Regular cardiac myocyte (primary cell): ENCODE data around the gene OR1E2. TPM values are rescaled to one million over a fixed set of nuclear protein-coding genes. Genes with fewer than 3 reads are reported as not detected.

ENCODE experiments used
- total RNA-seq: library from RNA; depleted of rRNA; stranded (reverse); fragments of >200 nt; gene quantifications from 2 replicates; pipeline ENCODE4 v1.2.3, GENCODE V29; 2014

The OR1E2 gene, protein sequence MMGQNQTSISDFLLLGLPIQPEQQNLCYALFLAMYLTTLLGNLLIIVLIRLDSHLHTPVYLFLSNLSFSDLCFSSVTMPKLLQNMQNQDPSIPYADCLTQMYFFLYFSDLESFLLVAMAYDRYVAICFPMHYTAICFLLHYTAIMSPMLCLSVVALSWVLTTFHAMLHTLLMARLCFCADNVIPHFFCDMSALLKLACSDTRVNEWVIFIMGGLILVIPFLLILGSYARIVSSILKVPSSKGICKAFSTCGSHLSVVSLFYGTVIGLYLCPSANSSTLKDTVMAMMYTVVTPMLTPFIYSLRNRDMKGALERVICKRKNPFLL
- not detected in 2 replicates for total RNA-seq

DNA sequence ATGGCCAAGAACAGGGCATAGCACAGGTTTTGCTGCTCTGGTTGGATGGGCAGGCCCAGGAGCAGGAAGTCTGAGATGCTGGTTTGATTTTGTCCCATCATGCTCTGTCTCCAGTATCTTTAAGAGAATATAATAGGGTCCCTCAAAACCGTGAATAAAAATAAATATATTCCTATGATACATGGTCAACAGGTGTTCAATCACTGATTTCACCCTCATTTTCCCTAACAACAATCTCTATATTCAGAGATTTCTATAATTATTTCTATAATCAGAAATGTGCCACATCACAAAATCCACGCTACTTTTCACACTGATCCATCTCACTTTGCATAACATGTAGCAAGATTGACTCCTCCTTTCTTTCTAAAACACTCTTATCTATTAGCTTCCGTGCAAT lies at the start of gene OR1E2:
TSS of gene OR1E2 (minus strand) at position 101 of the 400 bp plus-strand sequence. CDS start at position 101, 0 bp downstream.

DNA sequence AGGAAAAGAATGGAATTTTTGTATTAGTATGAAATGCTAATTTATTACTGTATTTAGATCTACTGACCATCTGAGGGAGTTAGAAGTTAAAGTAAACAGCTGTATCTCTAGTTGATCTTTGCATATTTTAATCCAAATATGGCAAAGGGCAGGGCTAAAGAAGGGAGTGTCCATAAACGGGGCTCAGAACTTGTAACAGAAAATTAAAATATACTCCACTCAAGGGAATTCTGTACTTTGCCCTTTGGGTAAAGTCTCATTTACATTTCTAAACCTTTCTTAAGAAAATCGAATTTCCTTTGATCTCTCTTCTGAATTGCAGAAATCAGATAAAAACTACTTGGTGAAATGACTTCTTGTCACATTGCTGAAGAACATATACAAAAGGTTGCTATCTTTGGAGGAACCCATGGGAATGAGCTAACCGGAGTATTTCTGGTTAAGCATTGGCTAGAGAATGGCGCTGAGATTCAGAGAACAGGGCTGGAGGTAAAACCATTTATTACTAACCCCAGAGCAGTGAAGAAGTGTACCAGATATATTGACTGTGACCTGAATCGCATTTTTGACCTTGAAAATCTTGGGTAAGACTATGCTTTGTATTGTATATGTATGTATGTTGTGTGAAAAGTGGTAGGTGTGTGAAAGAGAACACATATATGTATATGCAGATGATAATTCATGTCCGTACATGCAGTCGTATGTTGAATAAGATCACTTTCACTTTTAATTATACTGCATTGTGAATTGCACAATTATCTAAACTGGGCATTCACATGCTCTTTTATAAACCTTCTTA lies 42.4 kb upstream of the OR1E2 start, which contains the start of gene ASPA:
TSS of gene ASPA (plus strand) at position 186 of the 799 bp plus-strand sequence. CDS start at position 349, 163 bp downstream.

DNA sequence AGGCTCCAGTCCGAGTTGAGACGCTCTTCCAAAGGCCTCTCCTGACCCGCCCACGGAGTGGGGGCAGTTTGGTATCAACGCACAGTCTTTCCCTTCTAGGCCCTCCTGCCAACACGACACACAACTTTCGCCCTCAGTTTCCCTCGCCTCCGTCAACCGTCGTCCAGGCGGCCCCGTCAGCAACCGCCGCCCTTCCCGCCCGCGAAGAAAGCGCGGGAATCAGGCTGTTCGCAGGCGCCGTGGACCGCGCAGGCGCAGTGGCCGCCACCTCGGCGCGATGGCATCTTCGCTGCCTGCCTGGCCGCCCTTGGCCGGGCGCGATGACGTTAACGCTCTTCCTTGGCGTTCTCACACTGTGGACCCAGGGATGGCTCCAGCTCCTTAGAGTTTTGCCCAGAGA lies 38.0 kb upstream of the OR1E2 start, which contains the start of gene SPATA22:
TSS of gene SPATA22 (minus strand) at position 221 of the 400 bp plus-strand sequence. CDS start 2,494 bp downstream, outside the sequence.

DNA sequence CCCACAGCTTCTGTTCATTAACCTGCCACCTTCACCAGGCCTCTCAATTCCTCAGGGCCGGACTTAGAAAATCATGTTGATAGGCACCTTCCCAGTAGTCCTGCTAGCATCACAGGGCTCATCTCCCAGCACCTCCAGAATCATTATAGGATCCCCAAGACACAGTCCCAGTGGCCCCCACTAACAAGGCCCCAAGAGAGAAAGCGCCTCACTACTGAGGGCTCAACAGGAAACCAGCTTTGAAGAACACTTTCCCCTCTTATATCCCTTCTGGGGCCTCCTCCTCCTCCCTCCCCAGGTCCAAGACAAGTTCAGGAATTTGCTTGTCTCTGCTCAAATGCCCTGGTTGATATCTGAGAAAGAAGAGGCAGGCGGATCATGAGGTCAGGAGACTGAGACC lies 22.6 kb downstream of the OR1E2 start, which contains the start of gene OR3A3:
TSS of gene OR3A3 (plus strand) at position 301 of the 400 bp plus-strand sequence.

DNA sequence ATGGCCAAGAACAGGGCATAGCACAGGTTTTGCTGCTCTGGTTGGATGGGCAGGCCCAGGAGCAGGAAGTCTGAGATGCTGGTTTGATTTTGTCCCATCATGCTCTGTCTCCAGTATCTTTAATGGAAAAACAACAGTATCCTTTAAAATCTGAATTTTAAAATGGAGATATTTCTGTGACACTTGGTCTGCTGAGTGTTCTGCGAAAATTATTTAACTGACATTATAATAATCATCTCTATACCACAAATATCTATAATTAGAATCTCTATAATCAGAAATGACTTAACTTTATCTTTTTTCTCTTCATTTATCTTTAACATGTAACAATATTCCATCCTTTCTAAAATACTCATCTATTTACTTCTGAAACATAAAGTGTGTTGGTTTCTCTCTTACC lies 35.3 kb downstream of the OR1E2 start, which contains the start of gene OR1E1:
TSS of gene OR1E1 (minus strand) at position 101 of the 400 bp plus-strand sequence. CDS start at position 101, 0 bp downstream.

DNA sequence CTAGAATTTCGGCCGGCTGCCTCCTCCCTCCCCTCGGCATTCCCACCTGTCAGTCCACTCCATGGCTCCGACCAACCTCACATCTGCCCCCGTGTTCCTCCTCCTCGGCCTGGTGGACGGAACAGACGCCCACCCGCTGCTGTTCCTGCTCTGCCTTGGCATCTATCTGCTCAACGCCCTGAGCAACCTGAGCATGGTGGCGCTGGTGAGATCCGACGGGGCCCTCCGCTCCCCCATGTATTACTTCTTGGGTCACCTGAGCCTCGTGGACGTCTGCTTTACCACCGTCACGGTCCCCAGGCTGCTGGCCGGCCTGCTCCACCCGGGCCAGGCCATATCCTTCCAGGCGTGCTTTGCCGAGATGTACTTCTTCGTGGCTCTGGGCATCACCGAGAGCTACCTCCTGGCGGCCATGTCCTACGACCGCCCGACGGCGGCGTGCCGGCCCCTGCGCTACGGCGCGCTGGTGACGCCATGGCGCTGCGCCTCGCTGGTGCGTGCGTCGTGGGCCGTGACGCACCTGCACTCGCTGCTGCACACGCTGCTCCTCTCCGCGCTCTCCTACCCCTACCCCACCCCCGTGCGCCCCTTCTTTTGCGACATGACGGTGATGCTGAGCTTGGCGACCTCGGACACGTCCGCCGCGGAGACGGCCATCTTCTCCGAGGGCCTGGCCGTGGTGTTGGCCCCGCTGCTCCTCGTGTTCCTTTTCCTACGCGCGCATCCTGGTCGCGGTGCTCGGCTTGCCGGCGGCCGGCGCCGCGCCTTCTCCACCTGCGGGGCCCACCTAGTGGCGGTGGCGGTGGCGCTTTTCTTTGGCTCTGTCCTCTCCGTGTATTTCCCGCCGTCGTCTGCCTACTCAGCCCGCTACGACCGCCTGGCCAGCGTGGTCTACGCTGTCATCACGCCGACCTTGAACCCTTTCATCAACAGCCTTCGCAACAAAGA lies 47.5 kb downstream of the OR1E2 start, which contains the start of gene OR3A2:
TSS of gene OR3A2 (minus strand) at position 440 of the 948 bp plus-strand sequence.

Other genes with a start within 250 kb of the OR1E2 start
- not detected in 2 replicates for gene OR1A2, start 236.3 kb downstream of the OR1E2 start, total RNA-seq
- not detected in 2 replicates for gene OR1A1, start 226.2 kb downstream of the OR1E2 start, total RNA-seq
- under 0.01 TPM in 2 replicates for gene OR3A1, start 135.5 kb downstream of the OR1E2 start, total RNA-seq
- not detected in 2 replicates for gene OR3A2, start 47.5 kb downstream of the OR1E2 start, total RNA-seq
- gene OR1E1, start 35.4 kb downstream of the OR1E2 start, total RNA-seq = not detected in 2 replicates
- not detected in 2 replicates for gene OR3A3, start 22.5 kb downstream of the OR1E2 start, total RNA-seq
- 1.5 TPM in 1 of 2 replicates, not detected in the other for gene SPATA22, start 38.0 kb upstream of the OR1E2 start, total RNA-seq
- 0.19 and 0.85 TPM in 2 replicates for gene ASPA, start 42.2 kb upstream of the OR1E2 start, total RNA-seq
- gene TRPV3, start 124.0 kb upstream of the OR1E2 start, total RNA-seq = 0.77 and 2.0 TPM in 2 replicates
- gene TRPV1, start 175.6 kb upstream of the OR1E2 start, total RNA-seq = 0.58 and 1.7 TPM in 2 replicates
- gene SHPK, start 202.4 kb upstream of the OR1E2 start, total RNA-seq = 11.7 and 13.0 TPM in 2 replicates
- 9.6 and 32.1 TPM in 2 replicates for gene CTNS, start 202.9 kb upstream of the OR1E2 start, total RNA-seq
- gene TAX1BP3, start 234.7 kb upstream of the OR1E2 start, total RNA-seq = 136 and 214 TPM in 2 replicates
- 14.7 and 36.8 TPM in 2 replicates for gene EMC6, start 235.0 kb upstream of the OR1E2 start, total RNA-seq